NCI-H1092 (cell line): ENCODE data around the gene GPATCH3.
A peak's percentile ranks its signal among the peaks of the same experiment; 100 is the strongest.
"Not testable (repeated sequence)": the region's sequence is repeated elsewhere in the genome, so short reads cannot be mapped to it uniquely, and the experiment has no call there.

Experiments
- DNase-seq: peaks from one replicate; lab custom pipeline; 2025; lab: John Stamatoyannopoulos, UW

GPATCH3 gene

GRCh38 chr1:26900001-26900814 lies at the start of gene GPATCH3:
Gene GPATCH3, minus strand, starts transcription at chr1:26900467. Its CDS starts 25 bp downstream, at chr1:26900442.
- DNase-seq, result peak; percentile 91

- no peak for DNase-seq
Observed at GRCh38 chr1:26949926-26950319, 49.7 kb upstream of the GPATCH3 start.

GRCh38 chr1:26949266-26949925 lies 49.1 kb upstream of the GPATCH3 start:
- no peak for DNase-seq

- DNase-seq, result not testable (repeated sequence)
Observed at GRCh38 chr1:26948725-26949057, 48.4 kb upstream of the GPATCH3 start.

- no peak for DNase-seq
Observed at GRCh38 chr1:26946270-26946669, 46.0 kb upstream of the GPATCH3 start.

- no peak for DNase-seq
Observed at GRCh38 chr1:26945728-26946127, 45.5 kb upstream of the GPATCH3 start.

- no peak for DNase-seq
Observed at GRCh38 chr1:26945138-26945537, 44.9 kb upstream of the GPATCH3 start.

- DNase-seq, result no peak
Observed at GRCh38 chr1:26942656-26943055, 42.4 kb upstream of the GPATCH3 start.

- DNase-seq, result no peak
Observed at GRCh38 chr1:26941311-26941710, 41.0 kb upstream of the GPATCH3 start.

- no peak for DNase-seq
Observed at GRCh38 chr1:26938659-26939025, 38.4 kb upstream of the GPATCH3 start.

- DNase-seq, result no peak
Observed at GRCh38 chr1:26938004-26938658, 37.9 kb upstream of the GPATCH3 start.

- no peak for DNase-seq
Observed at GRCh38 chr1:26936823-26937222, 36.6 kb upstream of the GPATCH3 start.

- DNase-seq, result no peak
Observed at GRCh38 chr1:26932531-26932930, 32.3 kb upstream of the GPATCH3 start.

GRCh38 chr1:26923711-26924110 lies 23.4 kb upstream of the GPATCH3 start:
- no peak for DNase-seq

- DNase-seq, result no peak
Observed at GRCh38 chr1:26922901-26923300, 22.6 kb upstream of the GPATCH3 start.

GRCh38 chr1:26922431-26922729 lies 22.1 kb upstream of the GPATCH3 start:
- DNase-seq, result no peak

- peak; percentile 99 for DNase-seq
Observed at GRCh38 chr1:26921540-26922430, 21.5 kb upstream of the GPATCH3 start, which contains the start of gene NUDC. Gene NUDC, plus strand, starts transcription at chr1:26921743. Its CDS starts 106 bp downstream, at chr1:26921849.

GRCh38 chr1:26921126-26921539 lies 20.9 kb upstream of the GPATCH3 start:
- DNase-seq, result no peak

- DNase-seq, result peak; percentile 40
Observed at GRCh38 chr1:26915204-26915842, 15.1 kb upstream of the GPATCH3 start.

GRCh38 chr1:26913754-26914619 lies 13.7 kb upstream of the GPATCH3 start, which contains the start of gene NR0B2:
Gene NR0B2, minus strand, starts transcription at chr1:26913975. Its CDS starts 35 bp downstream, at chr1:26913940.
- DNase-seq, result peak; percentile 99

GRCh38 chr1:26913389-26913753 lies 13.1 kb upstream of the GPATCH3 start:
- no peak for DNase-seq
